Activated CD8-positive, alpha-beta T cell treated with anti-CD3 and anti-CD28 coated beads for 36 hours (primary cell): ENCODE results near the gene PLD6. TPM values are rescaled to one million over a fixed set of nuclear protein-coding genes. Genes with fewer than 3 reads are reported as not detected.
A peak's percentile ranks its signal among the peaks of the same experiment; 100 is the strongest.

Experiments used
- ATAC-seq: fragments of 200-7000 bp; cut with Tn5 transposase; one replicate; pipeline ENCODE4 v1.10.0; 2021; ENCODE audit warnings: mild to moderate bottlenecking, moderate library complexity
- CTCF ChIA-PET: fragments of 350-600 bp; sonication (Branson Sonifier 250); formaldehyde crosslinking; loops from one replicate; lab custom pipeline; 2021; ENCODE audit warnings: antibody characterized with exemption; lab: Charles Lee
- POLR2A ChIA-PET: fragments of 350-600 bp; sonication (Branson Sonifier 250); formaldehyde crosslinking; loops from one replicate; lab custom pipeline; 2021; ENCODE audit warnings: antibody characterized with exemption; lab: Charles Lee
- DNase-seq: peaks from one replicate; pipeline ENCODE4 v3.0.0-alpha.2; 2020
- H3K27ac Mint-ChIP-seq: one replicate; pipeline ENCODE4 v1.8.0; 2021; ENCODE audit warnings: mild to moderate bottlenecking, mixed read lengths
- H3K27me3 Mint-ChIP-seq: one replicate; pipeline ENCODE4 v1.8.0; 2021; ENCODE audit warnings: mixed read lengths
- H3K36me3 Mint-ChIP-seq: one replicate; pipeline ENCODE4 v1.8.0; 2021; ENCODE audit warnings: low read depth, mixed read lengths
- H3K4me1 Mint-ChIP-seq: one replicate; pipeline ENCODE4 v1.8.0; 2021; ENCODE audit warnings: low read depth, mixed read lengths
- H3K4me3 Mint-ChIP-seq: one replicate; pipeline ENCODE4 v1.8.0; 2021; ENCODE audit warnings: mild to moderate bottlenecking, moderate library complexity, mixed read lengths
- H3K9me3 Mint-ChIP-seq: one replicate; pipeline ENCODE4 v1.8.0; 2021; ENCODE audit warnings: mixed read lengths
- CTCF ChIP-seq: fragments of 200-600 bp; IDR thresholded peaks from one replicate; pipeline ENCODE4 v1.8.0; 2022; ENCODE audit warnings: antibody characterized with exemption, mild to moderate bottlenecking
- intact Hi-C: fragments of 100-400 bp; cut with micrococcal nuclease; formaldehyde crosslinking; loops from one replicate; pipeline ENCODE4 v1.10.0; 2022
- total RNA-seq, 2 experiments: library from RNA; stranded (reverse); gene quantifications; one replicate each; pipeline ENCODE4 v1.2.3, GENCODE V29; 2021

Gene PLD6
- total RNA-seq, 2 experiments from 2014 or later: 6.1 to 6.2 TPM

GRCh38 chr17:17154556-17154955, 51.6 kb downstream of the PLD6 start:
- no peak for TF ChIP-seq CTCF
- Mint-ChIP-seq H3K9me3 (no peaks in the 10 kb centered on the region), H3K4me3 (no peak overlapping the region), H3K27ac (peak overlapping the region; percentile 1), H3K27me3 (no peaks in the 10 kb centered on the region), H3K4me1 (peaks cover 25% of the 10 kb centered on the region), H3K36me3 (peaks cover 23% of the 10 kb centered on the region)
- ChIA-PET CTCF (no interaction called here), POLR2A (no interaction called here)
- DNase-seq (no peak), ATAC-seq (no peak)
- intact Hi-C loops: no loop called here

- Mint-ChIP-seq H3K4me1 (peaks cover 25% of the 10 kb centered on the region), H3K4me3 (no peak overlapping the region), H3K9me3 (no peaks in the 10 kb centered on the region), H3K27ac (no peak overlapping the region), H3K27me3 (no peaks in the 10 kb centered on the region), H3K36me3 (peaks cover 20% of the 10 kb centered on the region)
- intact Hi-C loops: no loop called here
- DNase-seq (no peak), ATAC-seq (no peak)
- ChIA-PET POLR2A (no interaction called here), CTCF (interaction anchor here (0.9 kb wide), 1 partner anchor 12 kb away, joined by 3 read pairs; no protein-coding TSS in a partner anchor)
- TF ChIP-seq CTCF: no peak
Measured at GRCh38 chr17:17153709-17154108, 52.4 kb downstream of the PLD6 start.

GRCh38 chr17:17153071-17153470, 53.1 kb downstream of the PLD6 start:
- TF ChIP-seq CTCF: no peak
- no peaks in the 10 kb centered on the region for H3K27me3 Mint-ChIP-seq
- H3K36me3 Mint-ChIP-seq: peaks cover 20% of the 10 kb centered on the region
- H3K9me3 Mint-ChIP-seq: no peaks in the 10 kb centered on the region
- H3K4me1 Mint-ChIP-seq: peaks cover 25% of the 10 kb centered on the region
- intact Hi-C loops: no loop called here
- ATAC-seq: no peak
- ChIA-PET CTCF (interaction anchor here (1.1 to 1.5 kb wide), 2 partner anchors 11 to 185 kb away, joined by 3 to 4 read pairs; no protein-coding TSS in a partner anchor), POLR2A (no interaction called here)
- peak overlapping the region; percentile 40 for H3K27ac Mint-ChIP-seq
- no peak for DNase-seq
- H3K4me3 Mint-ChIP-seq: no peak overlapping the region

- no peak for ATAC-seq
- CTCF ChIA-PET: interaction anchor here (1.1 to 1.5 kb wide), 2 partner anchors 11 to 184 kb away, joined by 3 to 4 read pairs; no protein-coding TSS in a partner anchor
- Mint-ChIP-seq H3K4me3 (no peak overlapping the region), H3K27ac (peak overlapping the region; percentile 9), H3K9me3 (no peaks in the 10 kb centered on the region), H3K4me1 (peaks cover 25% of the 10 kb centered on the region), H3K36me3 (peaks cover 20% of the 10 kb centered on the region), H3K27me3 (no peaks in the 10 kb centered on the region)
- POLR2A ChIA-PET: interaction anchor here (1.1 kb wide), 1 partner anchor 86 kb away, joined by 3 read pairs; no protein-coding TSS in a partner anchor
- intact Hi-C loops: no loop called here
- no peak for TF ChIP-seq CTCF
- no peak for DNase-seq
Measured at GRCh38 chr17:17152385-17152784, 53.7 kb downstream of the PLD6 start.

GRCh38 chr17:17151962-17152361, 54.2 kb downstream of the PLD6 start:
- H3K4me3 Mint-ChIP-seq: no peak overlapping the region
- ATAC-seq: peak; percentile 58
- H3K4me1 Mint-ChIP-seq: peaks cover 25% of the 10 kb centered on the region
- intact Hi-C loops: no loop called here
- ChIA-PET POLR2A (interaction anchor here (1.1 kb wide), 1 partner anchor 86 kb away, joined by 3 read pairs; no protein-coding TSS in a partner anchor), CTCF (interaction anchor here (1.5 kb wide), 1 partner anchor 10 kb away, joined by 4 read pairs; no protein-coding TSS in a partner anchor)
- peak; percentile 24 for DNase-seq
- H3K36me3 Mint-ChIP-seq: peaks cover 20% of the 10 kb centered on the region
- no peak for TF ChIP-seq CTCF
- peak overlapping the region; percentile 44 for H3K27ac Mint-ChIP-seq
- no peaks in the 10 kb centered on the region for H3K27me3 Mint-ChIP-seq
- no peaks in the 10 kb centered on the region for H3K9me3 Mint-ChIP-seq
